Choroid plexus epithelial cell (primary cell): Measurements from ENCODE around the gene SEMA4C.

Experiments
- DNase-seq: peaks from one replicate; pipeline ENCODE4 v3.0.0-alpha.2; 2010; ENCODE audit warnings: low read depth
- H3K4me3 ChIP-seq: 2 replicates; pipeline ENCODE4 v1.5.1; 2011; ENCODE audit warnings: low read depth, mild to moderate bottlenecking, control low read depth, low read length, moderate library complexity
- TF ChIP-seq, protein P1 (sequence below): conservative IDR thresholded peaks from 2 replicates; pipeline ENCODE4 v1.5.1; 2011; ENCODE audit warnings: low read depth, mild to moderate bottlenecking, control low read depth, inconsistent platforms, low read length, moderate library complexity

SEMA4C gene

DNA sequence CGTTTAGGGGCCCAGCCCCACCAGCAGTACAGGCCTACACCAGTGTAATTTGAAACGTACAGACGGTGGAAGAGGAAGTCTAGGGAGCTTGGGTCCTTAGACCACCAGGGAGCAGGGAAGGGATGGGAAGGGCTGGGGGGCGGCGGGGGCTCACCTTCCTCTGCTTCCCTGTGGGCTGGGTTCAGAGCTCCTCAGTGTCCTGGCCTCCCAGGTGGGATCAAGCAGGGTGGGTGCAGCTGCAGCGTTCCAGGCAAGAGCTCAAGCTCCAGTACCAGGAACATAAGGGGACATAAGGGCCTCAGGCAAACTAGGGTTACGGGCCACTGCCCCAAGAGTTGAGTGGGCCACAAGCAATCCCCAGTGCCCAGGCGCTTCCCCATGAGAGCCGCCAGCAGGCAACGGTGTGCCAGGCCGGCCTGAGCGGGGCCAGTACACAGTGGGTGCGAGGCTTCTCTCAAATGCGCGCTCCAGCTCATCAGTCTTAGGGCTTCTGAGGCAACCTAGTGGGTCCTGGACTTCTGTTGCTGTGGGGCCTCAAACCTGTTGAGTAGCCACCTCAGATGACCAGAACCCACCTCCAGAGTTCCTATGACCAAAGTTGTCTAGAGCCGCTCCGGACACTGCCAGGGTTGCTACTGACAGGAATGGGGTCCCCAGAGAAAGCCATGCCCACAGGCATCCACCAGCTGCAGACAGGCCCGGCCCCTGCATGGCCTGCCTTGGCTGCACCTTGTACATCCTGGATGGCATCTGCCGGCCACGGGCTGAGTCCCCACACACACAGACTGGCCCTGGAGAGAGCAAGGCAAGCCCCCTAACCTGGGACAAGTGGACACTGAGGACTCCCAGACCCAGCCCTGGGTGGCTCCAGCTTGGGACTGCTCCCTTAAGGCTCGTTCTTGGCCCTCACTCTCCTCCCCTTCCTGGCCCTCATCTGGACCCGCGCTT is 31.3 kb downstream of the SEMA4C start:
- TF ChIP-seq, protein P1, sequence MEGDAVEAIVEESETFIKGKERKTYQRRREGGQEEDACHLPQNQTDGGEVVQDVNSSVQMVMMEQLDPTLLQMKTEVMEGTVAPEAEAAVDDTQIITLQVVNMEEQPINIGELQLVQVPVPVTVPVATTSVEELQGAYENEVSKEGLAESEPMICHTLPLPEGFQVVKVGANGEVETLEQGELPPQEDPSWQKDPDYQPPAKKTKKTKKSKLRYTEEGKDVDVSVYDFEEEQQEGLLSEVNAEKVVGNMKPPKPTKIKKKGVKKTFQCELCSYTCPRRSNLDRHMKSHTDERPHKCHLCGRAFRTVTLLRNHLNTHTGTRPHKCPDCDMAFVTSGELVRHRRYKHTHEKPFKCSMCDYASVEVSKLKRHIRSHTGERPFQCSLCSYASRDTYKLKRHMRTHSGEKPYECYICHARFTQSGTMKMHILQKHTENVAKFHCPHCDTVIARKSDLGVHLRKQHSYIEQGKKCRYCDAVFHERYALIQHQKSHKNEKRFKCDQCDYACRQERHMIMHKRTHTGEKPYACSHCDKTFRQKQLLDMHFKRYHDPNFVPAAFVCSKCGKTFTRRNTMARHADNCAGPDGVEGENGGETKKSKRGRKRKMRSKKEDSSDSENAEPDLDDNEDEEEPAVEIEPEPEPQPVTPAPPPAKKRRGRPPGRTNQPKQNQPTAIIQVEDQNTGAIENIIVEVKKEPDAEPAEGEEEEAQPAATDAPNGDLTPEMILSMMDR, result no peak
- no peak for DNase-seq

DNA sequence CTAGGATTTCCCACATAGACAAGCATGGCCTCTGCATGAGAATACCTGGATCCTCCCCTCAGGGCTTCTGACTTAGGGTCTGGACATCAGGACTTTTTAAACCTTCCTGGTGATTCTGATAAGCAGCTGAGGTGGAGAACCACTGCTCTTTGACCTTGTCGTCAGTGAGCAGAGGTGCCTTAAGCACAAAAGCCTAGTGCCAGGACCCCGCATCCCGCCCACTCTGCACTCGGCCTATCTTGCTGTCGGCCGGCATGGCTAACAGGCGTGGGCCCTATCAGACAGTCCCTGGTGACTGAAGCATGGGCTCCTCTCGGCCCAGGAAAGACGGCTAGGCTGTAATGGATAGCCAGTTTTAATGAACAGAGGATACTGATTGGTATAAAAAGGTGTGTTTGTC is 32.3 kb downstream of the SEMA4C start:
- TF ChIP-seq, protein P1, result no peak

More for the DNA sequence above, 31.3 kb downstream of the SEMA4C start:
- H3K4me3 ChIP-seq, result no peak overlapping the region

DNA sequence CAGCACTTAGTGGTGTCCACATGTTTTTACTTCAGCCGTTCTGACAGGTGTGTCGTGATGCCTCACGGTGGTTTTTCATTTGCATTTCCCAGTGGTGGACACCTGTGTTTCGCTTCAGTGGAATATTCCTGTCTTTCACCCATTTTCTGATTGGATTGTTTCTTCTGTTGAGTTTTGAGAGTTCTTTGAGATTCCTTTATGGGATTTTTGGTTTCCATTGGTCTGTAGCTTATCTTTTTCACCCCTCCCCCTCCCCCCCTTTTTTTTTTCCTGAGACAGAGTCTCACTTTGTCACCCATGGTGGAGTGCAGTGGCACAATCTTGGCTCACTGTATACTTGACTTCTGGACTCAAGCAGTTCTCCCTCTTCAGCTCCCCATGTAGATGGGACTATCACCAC is 34.0 kb downstream of the SEMA4C start:
- no peak for DNase-seq
- TF ChIP-seq, protein P1, result no peak
- H3K4me3 ChIP-seq, result no peak overlapping the region

More for the DNA sequence above, 32.3 kb downstream of the SEMA4C start:
- DNase-seq, result no peak
- no peak overlapping the region for H3K4me3 ChIP-seq

DNA sequence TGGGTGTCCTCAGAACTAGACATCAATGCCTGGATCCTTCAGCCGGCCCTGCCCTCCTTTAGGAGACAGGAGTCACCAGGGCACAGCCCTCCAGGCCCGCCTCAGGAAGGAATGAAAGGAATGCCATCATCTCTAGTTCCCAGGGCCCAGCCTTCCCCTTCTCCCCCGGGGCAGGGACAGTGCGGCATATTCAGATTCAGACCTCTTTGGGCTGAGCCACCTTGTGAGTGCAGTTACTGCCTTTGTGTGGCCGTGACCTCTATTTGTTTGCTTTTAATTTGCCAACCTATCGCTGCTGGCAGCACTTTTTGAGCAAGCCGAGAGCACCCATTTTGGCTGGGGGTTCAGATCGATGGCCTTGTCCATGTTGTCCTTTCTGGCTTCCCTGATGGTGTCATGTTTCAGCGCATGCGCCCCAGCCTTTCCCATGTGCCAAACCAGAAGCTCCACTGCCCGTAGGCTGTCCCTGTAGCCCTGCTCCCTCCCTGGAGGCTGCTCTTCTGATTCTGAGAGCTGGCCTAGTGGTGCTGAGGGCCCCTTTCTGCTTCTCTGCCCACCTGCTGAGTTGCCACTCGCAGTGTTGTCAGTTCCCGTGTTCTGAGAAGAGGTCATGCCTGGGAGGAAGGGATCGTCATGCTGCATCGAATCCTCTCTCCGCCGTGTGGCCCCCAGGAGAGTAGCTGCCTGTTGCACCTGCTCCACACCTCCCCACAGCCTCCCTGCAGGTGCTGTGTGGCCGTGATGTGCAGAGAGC is 36.9 kb downstream of the SEMA4C start:
- DNase-seq, result peak; percentile 75
- TF ChIP-seq, protein P1, result no peak
- peak overlapping the region; percentile 38 for H3K4me3 ChIP-seq

DNA sequence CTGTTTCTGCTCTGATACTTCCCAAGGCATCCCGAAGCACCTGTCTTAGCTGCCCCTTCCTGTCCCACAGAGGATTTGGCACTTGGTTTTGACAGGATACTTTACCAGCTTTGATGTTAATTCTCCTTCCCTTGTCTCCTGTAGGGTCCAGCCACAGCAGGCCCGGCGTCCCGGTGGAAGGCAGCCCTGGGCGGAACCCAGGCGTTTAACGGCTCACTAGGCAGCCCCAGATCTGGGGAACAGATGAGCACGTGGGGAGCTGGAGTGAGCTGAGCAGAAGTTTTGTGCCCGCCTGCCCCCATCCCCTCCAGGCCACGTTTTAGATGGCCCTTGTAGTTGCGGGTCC is 37.5 kb downstream of the SEMA4C start:
- no peak overlapping the region for H3K4me3 ChIP-seq
- TF ChIP-seq, protein P1, result no peak
- no peak for DNase-seq

DNA sequence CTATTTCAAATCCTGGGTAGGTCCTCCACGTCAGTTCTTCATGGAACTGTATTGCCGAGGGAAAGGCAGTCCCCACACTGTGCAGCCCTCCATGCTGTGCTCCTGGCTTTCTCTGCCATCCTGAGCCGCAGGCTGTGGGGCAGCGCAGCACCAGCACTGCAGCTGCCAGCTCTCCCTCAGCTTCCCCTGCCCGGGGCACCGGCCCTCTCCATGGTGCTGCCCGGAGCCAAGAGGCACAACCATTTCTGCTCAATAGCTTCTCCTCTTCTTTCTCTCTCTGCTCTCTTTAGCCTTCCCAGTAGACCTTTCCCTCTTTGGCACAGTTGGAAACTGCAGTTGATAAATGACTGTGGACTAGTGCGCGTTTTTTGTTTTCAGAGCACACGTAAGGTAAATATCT is 38.2 kb downstream of the SEMA4C start:
- TF ChIP-seq, protein P1, result no peak
- H3K4me3 ChIP-seq, result no peak overlapping the region
- DNase-seq, result no peak
